Activated T-cell treated with anti-CD3 and anti-CD28 coated beads for 1 hour (primary cell): Measurements from ENCODE around the gene ENGASE.

Experiments
- DNase-seq: peaks from one replicate; pipeline ENCODE4 v3.0.0-alpha.2; 2020; ENCODE audit warnings: low read depth

Gene ENGASE

DNA sequence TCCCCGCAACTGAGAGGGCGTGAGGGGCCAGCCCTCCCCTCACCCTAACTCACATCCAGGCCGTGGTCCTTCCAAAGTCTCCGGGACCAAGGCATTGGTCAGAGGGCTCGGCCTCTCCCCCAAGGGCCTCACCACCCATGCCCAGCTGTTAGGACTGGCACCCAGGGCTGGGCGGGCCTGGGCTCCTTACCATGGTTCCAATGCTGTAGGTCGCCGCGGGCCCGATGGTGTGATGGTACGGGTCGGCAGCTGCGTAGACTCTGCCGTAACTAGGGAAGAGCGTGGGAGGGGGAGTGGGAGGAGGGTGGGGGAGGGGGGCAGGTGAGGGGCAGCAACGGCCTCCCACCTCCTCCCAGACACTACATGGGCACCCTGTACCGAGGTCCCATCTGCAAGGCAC lies 19.6 kb downstream of the ENGASE start:
- DNase-seq = no peak

DNA sequence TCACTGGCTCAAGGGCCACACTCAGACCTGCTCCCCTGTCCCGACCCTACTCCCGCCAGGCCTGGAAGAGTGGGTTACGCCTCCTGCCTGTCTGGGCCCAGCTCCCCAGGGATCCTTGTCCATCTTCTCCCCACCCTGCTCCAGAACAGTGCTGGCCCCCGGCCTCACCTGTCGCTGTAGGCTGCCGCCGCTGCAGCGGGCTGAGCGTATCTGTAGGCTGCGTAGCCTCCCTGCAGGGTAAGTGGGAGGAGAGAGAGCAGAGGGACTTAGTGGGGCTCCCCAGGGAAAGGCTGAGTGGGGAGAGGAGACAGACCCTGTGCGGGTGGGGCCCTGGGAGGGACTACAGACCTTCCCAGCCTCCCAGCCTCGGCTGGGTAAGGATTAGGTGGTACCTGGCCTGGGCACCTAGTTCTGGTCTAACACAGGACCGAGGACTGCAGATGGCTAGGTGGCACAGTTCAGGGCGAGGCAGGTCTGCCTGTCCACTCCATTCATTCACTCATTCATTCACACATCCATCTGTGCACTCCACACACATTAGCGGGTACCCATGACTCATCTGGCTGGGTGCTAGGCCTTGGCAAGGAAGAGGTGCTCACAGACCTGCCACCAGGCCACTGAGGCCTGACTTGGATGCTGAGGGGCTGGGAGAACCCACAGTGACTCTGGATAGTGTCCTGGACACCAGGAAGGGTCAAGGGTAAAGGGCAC lies 20.9 kb downstream of the ENGASE start:
- no peak for DNase-seq

DNA sequence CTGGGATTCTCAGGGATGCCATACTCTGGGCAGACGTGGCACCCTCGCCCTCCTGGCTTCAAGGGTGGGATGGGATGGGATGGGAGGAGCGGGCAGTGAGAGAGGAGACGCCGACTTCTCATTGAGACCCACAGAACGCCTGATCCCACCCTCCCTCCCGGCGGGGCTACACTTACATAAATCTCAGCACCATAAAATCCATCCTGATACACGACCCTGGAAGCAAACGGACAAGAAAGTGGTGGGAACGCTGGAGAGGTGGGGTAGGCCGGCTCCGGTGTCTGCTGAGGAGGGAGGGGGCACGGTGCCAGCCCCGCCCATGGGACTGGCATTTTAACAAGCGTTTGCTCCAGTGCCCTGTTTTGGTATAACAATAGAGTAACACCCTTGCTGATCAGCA lies 21.9 kb downstream of the ENGASE start:
- no peak for DNase-seq

DNA sequence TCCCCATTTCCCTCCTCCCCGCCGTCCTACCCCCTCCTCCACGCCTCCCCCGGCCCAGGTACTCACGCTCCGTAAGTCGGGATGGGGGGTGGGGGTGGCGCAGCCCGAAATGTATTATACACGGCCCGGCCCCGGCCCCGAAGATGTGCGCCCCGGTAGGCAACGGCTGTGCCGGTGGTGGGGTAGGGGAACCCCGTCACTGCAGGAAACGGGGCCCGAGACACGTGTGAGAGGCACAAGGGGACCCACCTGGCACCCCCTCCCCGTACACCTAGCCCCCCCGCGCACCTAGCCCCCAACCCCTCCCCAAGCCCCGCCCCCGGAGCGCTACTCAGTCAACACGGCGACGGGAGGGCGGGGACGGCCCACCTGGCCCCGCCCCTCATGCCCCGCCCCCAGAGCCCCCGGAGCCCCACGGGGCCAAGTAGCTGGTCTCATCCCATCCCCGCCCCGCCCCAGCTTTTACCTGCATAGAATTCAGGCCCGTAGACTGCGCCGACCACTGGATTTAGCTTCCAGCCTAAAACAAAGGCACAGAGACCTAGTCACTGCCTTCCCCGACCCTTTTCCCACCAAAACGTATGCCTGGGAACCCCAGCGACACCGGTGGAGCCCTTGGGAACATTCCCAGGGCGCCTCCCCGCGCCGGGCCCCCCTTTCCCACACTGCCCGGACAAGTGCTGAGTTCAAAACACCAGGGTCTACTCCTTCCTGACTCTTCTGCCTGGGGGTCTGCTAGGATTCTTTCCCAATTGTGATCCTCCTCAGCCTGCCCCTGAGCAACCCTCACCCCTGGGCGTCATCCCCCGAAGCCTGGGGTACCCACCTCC lies 22.8 kb downstream of the ENGASE start:
- no peak for DNase-seq

DNA sequence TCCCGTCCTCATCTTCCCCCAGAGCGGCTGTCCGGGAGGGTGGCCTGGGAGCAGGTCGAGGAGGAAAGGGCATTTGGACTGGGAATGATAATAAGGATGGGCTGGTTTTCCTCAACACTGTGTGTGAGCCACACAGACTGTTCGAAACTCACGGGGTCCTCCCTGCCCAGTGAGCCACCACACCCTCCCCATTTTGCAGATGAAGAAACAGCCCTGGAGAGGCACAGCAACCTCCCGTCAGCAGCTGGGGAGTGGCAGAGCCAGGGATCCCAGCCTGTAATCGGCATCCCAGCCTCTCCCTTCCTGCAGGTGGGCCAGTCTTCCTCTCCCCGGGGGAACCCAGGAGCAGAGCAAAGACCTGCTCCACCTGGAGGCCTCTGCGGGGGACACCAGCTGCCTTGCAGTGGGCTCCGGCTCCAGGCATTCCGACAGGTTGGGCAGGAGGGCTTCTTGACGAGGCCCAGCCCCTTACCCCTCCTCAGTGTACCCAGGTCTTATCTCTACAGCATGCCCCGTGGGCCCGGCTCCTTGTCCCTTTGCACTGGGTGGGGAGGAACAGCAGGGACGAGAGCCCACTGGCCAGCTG lies 23.8 kb downstream of the ENGASE start:
- no peak for DNase-seq

DNA sequence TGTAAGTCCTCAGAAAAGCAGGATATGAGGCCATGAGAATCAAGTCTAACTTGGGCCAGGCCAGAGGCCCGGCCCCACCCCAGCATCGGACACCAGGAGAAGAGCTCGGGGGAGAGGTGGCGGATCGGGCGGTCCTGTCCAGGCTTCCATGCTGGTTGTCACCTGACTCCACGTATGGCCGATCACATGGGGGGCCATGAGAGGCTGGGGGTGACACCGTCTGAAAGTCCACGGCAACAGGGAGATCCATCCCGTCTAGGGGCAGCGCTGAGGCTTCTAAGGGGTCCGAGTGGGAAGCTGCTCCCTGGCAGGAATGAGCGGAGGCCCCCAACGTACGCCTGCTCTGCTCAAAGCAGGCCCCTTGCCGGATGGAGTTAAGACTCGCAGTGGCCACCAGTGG lies 25.8 kb downstream of the ENGASE start:
- DNase-seq = no peak

DNA sequence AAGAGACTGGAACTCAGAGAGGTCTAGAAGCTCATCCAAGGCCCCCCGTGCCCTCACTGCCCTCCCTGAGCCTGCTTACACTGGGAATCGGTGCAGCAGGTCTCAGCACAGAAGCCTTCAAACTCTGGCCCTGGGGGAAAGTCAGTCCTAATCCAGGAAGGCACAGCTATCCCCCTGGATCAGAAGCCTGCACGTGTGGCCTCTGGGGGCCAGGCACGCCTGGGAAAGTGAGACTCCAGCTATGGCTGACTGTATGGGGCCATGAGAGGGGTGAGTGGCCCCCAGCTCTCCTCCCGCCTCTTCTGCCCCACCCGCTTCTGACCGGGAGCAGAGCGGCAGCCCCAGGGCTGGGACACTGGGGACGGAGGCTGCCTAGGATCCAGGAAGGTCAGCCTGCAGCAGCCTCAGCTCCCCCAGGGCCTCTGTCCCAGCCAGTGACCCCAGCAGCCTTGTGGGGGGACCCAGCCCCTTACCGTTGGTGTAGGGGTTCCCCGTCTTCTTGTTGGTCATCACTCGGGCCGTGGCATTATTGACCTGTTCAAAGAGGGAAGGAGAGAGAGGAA lies 26.6 kb downstream of the ENGASE start:
- no peak for DNase-seq

DNA sequence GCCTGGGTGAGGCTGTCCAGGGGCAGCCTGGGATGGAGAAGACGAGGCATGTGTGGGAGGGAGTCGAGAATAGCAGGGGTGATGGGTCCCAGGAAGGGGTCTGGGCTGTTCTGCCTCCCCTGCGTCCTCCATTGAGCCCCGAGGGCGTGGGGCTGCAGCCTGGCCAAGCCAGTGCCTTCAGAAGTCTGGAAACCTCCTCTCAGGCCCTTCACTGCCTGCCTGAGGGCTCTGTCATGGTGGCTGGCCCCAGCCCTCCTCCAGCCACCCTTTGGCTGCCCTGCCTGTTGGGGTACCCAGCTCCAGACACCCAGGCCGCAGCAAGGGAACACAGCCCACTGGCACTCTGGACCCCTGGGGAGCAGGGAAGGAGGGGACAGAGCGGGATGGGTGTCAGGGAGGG lies 27.6 kb downstream of the ENGASE start:
- no peak for DNase-seq

DNA sequence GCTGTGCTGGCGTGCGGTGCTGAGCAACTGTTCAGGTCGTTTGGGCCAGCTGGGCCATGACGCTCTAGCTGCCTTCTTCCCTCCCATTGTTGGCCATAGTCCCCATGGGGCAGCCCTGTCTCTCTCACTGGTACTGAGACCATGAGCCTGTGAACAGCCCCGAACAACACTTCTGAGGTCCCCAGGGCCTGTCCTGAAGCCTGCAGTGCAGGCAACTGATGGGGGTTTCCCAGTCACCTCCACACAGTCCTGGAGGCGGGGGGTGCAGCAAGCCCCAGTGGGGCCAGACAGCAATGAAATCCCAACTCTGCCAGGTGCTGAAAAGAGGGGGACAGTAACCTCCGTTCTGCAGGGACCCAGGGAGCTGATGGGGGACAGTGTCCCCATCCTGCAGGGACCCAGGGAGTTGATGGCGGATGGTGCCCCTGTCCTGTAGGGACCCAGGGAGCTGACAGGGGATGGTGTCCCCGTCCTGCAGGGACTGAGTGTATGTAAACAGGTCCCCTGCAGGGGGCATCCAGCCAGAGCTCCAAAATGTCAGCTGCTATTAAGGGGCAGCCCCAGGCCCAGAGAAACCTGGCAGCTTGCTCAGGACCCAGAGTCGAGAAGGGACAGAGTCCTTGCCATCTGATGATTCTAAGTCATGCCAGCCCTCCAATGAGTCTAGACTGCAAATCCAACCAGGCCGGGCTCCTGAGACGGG lies 30.4 kb downstream of the ENGASE start:
- no peak for DNase-seq

DNA sequence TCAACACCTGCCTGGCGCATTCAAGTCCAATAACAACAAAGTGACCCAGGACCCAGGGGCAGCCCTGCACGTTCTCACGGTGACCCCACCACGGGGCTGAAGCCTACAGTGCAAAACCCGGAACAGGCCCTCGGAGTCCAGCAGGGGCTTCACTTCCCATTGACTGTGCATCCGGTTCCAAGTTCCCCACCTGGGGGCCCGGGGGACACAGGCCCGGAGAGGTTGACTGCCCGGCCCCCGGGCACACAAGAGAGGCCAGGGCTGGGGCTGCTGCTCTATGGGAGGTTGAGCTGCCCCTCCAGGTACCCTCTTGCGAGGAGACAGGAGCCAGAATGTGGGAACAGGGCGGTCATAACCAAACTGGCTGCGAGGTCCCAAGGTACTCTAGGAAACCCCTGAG lies 31.3 kb downstream of the ENGASE start:
- DNase-seq = no peak

DNA sequence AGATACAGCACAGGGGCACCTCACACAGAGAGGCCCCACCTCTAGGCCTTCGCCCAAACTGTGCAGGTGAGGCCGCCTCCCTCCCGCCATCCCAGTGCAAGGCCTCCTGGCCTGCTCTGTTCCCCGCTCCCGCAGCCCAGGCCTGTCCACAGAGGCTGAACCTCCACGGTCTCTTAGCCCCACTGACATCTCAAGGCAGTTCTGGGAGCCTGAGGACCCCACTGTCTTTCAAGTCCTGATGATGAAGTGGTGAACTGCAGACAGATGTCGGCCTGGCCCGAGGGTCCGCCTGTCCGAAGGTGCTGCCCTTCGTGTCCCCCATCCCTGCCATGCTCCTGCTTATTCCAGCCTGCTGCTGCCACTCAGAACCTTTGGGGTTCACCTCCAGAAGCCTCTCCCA lies 32.3 kb downstream of the ENGASE start:
- no peak for DNase-seq

DNA sequence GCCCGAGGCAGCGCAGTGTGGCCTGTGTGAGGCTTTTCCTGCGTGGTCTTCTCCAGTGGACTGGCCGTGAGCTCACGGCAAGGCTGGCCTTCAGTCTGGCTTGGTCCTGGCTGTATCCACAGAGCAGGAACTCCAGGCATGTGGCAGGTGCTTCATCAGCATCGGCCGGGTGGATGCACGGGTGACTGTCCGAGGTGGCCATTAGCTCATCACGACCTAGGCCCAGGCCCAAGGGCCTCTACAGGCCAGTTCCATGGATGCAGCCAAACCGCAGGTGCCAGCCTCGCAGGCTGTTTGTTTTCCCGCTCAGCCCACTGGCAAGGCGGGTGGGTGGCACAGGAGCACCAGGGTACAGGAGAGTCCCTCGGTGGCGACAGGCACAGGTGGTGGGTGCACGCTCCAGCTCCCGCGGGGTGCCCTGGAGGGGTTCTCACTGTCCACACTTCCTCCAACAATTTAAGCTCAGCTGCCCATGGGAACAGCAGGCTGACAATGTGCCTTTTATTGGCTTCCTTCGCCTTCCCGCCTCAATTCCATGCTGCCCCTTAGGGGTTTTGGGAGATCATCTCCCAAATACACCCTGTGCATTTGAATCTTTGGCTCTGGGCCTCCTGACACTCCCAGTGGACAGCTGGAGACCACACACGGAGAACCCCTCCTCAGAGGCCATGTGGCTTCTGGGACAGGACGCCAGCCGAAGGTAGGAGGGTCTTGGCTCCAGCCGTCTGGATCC lies 33.0 kb downstream of the ENGASE start:
- DNase-seq = no peak

DNA sequence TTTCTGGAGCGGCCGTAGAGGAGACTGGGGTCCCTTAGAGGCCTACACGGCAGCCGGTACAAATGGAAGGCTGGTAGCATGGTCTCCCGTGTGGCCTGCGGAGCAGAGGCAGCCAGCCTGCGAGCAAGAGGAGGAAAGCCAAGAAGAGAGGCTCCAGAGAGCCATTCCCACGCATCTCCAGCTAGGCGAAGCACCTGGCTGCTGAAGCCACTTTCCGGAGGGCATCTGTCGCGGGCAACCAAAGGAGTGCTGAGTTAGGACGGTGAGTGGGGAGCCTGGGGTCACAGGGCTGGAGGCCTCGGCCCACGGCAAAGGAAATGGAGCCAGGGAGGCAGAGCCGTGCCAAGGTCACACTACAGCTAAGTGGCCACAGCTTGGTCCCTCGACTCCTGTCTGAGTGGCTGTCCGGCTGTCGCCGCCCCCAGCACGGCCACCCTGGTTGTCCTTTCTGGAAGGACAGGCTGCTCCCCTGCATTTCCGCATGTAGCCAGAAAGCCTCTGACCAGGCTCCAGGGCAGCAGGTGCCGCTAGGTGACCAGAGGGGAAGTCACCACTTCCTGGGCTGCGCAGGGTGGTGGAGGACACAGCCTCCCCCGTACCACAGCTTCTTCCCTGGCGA lies 33.7 kb downstream of the ENGASE start:
- DNase-seq = no peak

DNA sequence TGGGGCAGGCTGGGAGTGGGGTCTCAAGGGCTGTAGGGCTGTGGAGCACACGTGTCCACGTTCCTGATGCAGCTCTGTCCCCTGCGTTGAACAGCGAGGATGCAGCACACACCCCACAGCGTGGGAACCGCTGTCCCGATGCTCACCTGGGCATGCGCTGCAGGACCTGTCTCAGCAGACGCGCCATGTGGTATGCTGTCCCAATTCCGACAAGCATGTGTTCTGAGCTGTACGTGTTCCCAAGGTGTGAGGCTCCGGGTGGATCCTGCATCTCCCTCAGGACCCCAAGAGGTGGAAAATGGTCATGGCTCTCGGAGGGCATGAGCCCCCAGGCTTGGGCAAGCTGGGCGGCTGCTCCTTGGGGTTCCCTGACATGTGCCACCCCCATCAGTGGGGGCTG lies 34.2 kb downstream of the ENGASE start:
- DNase-seq = no peak

DNA sequence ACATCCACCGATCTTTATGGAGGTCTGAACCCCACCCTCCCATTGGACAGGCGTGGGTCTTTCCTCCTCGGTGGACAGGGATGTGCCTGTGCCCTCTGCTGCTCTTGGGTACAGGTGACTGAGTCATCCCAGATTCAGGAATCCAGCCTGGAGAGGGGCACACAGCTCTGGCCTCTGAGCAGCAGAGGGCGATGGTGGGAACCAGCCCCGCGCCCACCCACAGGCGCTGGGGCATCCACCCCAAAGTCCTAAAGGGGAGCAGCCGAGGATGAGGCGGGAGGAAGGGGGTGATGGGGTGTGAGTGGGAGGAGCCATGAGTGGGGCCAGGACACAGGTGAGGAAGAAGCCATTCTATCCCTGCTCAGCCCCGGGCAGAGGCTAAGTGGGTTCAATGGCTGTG lies 35.0 kb downstream of the ENGASE start:
- DNase-seq = no peak

DNA sequence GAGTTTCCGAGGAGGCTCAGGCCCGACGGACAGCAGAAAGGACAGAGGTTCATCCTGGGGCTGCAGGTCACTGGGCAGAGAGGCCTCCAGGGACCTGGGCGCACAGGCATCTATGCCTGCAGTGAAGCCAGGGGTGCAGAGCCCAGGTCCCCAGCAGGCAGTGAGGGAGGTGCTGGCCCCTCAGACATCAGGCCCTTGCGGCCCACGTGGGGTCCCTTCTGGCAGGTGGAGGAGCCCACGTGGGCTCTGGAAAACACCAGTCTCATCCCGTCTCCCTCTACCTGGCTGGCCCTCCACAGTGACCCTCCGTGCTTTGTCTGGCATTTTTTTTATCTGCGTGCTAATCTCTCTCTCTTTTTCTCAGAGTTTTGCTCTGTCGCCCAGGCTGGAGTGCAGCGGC lies 36.5 kb downstream of the ENGASE start:
- DNase-seq = no peak

DNA sequence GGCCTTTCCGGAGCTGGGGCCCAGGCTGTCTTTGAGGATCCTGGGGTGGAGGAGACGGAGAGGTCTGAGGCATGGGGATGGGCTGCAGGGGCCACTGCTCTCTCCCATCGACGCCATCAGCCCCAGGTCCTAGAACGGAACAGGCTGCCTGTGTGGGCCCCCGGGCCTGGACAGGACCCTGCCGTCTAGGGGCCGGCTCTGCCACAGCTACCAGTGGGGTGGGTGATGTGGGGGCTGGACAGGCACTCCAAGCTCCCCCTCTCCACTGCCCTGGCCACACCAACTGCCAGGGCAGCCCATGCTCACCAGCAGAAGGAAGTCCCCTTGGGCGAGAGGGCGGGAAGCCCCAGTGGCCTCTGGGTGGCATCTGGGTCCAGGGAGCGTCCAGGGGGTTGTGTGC lies 37.8 kb downstream of the ENGASE start:
- no peak for DNase-seq

DNA sequence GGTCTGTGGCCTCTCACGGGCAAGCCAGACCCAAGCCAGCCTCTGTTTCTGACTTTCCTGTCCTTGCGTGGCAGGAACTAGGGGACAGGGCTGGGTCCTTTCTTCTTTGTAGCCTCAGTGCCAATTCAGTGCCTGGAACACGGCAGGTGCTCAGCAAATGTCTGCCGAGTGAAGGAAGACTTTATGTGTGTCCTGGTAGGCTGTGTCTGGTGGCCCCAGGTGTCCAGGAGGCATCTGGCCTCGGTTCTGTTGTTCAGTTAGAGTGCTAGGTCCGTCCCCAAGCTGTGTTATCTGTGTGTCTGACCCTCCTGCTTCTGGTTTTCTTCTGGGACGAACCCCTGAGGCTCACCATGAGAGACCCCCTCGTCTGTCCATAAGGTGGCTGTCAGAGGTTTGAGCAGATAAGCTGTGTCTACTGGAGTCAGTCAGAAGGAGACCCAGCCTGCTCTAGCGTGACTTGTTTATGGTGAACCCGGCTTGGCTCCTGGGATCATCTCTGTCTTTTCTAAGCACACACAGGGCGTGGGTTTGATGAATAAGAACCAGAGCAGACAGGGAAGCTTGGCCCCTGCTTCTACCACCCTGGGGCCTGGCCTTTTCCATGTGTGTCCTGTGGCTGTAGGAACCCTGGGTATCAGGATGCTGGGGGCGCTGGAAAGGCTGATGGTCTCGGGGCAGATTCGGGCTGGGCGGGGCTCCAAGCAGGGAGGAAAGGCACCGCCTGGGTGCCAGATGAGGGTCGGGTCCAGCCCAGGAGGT lies 39.3 kb downstream of the ENGASE start:
- no peak for DNase-seq

DNA sequence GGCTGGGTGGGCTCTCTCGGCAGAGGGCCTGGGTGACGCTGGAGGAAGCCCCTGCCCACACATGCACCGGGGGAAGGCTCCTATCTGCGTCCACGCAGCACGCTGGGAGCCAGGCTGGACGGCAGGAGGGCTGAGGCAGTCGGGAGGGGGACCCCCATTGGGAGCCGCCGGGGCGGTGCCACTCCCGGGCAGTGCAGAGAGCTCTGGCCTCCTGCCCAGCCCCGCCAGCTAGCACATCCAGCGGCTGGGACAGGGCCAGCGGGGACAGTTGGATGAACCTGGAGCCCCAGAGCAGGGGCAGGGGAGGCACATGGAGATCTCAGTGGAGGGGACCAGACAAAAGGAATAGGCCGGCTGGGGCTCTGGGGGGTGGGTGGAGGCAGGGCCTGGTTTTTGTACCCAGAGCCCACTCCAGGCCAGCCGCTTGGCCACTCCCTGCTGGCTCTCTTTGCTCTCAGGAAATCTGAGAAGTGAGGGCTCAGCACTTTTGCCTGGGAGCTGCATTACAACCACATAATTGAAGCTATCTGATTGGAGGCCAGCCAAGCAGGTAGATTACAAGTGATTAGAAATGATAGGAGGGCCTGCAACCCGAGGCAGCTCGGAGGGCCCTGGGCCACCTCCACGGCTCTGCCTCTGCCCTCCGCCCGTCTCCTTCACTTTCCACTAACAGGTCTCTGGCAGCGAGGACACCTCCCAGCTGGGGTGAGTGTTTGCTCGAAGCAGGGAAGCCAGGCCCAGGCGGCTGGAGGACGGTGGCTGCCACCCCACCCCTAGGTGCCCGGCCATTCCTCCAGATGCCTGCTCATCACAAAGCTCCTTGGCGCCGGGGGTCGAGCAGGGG lies 40.1 kb downstream of the ENGASE start:
- DNase-seq = no peak

DNA sequence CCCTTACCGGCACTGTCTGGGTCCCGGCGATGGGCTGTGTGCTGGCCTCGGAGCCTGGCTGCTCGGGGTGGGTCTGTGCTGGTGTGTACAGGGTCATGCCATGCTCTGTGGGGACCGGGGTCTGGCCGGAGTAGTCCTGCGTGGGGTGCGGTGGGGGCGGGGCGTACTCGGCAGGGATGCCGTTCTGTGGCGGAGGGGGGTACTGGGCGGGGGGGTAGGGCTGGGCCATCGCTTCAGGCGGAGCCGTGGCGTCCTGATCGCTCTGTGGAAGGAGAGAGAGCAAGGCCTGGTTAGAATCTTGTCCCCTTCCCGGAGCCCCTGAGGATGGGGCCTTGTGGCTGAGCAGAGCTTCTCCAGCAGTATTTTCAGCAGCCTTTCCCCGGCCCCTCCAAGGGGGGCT lies 40.9 kb downstream of the ENGASE start:
- no peak for DNase-seq
